Neuronal stem cell (in vitro differentiated cells): ENCODE results near the gene TAL2.
"Not testable (repeated sequence)": the region's sequence is repeated elsewhere in the genome, so short reads cannot be mapped to it uniquely, and the experiment has no call there.

Experiments used
- DNase-seq: peaks from one replicate; pipeline ENCODE4 v3.0.0-alpha.2; 2013; ENCODE audit warnings: low spot score
- H2AFZ ChIP-seq: one replicate; pipeline ENCODE4 v1.6.1; 2013; ENCODE audit warnings: mild to moderate bottlenecking, low read length, inconsistent platforms
- H2AK5ac ChIP-seq: 2 replicates; pipeline ENCODE4 v1.6.1; 2013; ENCODE audit warnings: low read depth, mild to moderate bottlenecking, inconsistent platforms, low read length, moderate library complexity, mixed read lengths
- H2BK120ac ChIP-seq: 2 replicates; pipeline ENCODE4 v1.6.1; 2013; ENCODE audit warnings: low read depth, mild to moderate bottlenecking, inconsistent platforms, low read length, moderate library complexity, mixed read lengths
- H2BK12ac ChIP-seq: one replicate; pipeline ENCODE4 v1.6.1; 2013; ENCODE audit warnings: low read length, inconsistent platforms
- H2BK15ac ChIP-seq: 2 replicates; pipeline ENCODE4 v1.6.1; 2013; ENCODE audit warnings: mild to moderate bottlenecking, low read length, inconsistent platforms, mixed read lengths
- H2BK5ac ChIP-seq: one replicate; pipeline ENCODE4 v1.6.1; 2013; ENCODE audit warnings: inconsistent platforms, mild to moderate bottlenecking, low read length, moderate library complexity
- H3K14ac ChIP-seq: one replicate; pipeline ENCODE4 v1.6.1; 2013; ENCODE audit warnings: low read length, inconsistent platforms
- H3K18ac ChIP-seq: 2 replicates; pipeline ENCODE4 v1.6.1; 2013; ENCODE audit warnings: low read length, inconsistent platforms
- H3K23ac ChIP-seq: 2 replicates; pipeline ENCODE4 v1.6.1; 2013; ENCODE audit warnings: low read depth, mild to moderate bottlenecking, mixed read lengths, low read length, inconsistent platforms; ENCODE audit not compliant: poor library complexity
- H3K27ac ChIP-seq: replicated peaks from 3 replicates; pipeline ENCODE4 v1.5.1; 2013; ENCODE audit warnings: low read length, inconsistent platforms
- H3K27me3 ChIP-seq, 3 experiments: 2 replicates each; pipeline ENCODE4 v1.6.1; 2013; ENCODE audit warnings: low read length in 3 of 3, mild to moderate bottlenecking in 2 of 3, inconsistent platforms in 1 of 3, low read depth in 1 of 3, mixed read lengths in 1 of 3, moderate library complexity in 1 of 3; ENCODE audit not compliant: control insufficient read depth in 3 of 3, insufficient read depth in 3 of 3
- H3K36me3 ChIP-seq, 2 donors: replicated peaks in 1 of 2; 2 replicates each; pipeline ENCODE4 v1.6.1; 2013; ENCODE audit warnings: low read length in 2 of 2; ENCODE audit not compliant: control insufficient read depth in 2 of 2, insufficient read depth in 2 of 2
- H3K4ac ChIP-seq: 2 replicates; pipeline ENCODE4 v1.6.1; 2013; ENCODE audit warnings: inconsistent platforms, mild to moderate bottlenecking, low read length, moderate library complexity
- H3K4me1 ChIP-seq, 2 donors: 1 replicate in 1 of 2; 2 replicates in 1 of 2; pipeline ENCODE4 v1.6.1; 2013; ENCODE audit warnings: low read length in 2 of 2, low read depth in 1 of 2; ENCODE audit not compliant: control insufficient read depth in 2 of 2, insufficient read depth in 1 of 2
- H3K4me2 ChIP-seq: one replicate; pipeline ENCODE4 v1.6.1; 2013; ENCODE audit warnings: mild to moderate bottlenecking, low read length, inconsistent platforms; ENCODE audit not compliant: insufficient read depth, poor library complexity, severe bottlenecking
- H3K4me3 ChIP-seq, 2 donors: 2 replicates each; pipeline ENCODE4 v1.5.1; 2013; ENCODE audit warnings: low read length in 2 of 2, mild to moderate bottlenecking in 2 of 2, inconsistent platforms in 1 of 2, moderate library complexity in 1 of 2
- H3K79me1 ChIP-seq: one replicate; pipeline ENCODE4 v1.6.1; 2013; ENCODE audit warnings: low read depth, mild to moderate bottlenecking, inconsistent platforms, low read length, moderate library complexity
- H3K9ac ChIP-seq: one replicate; pipeline ENCODE4 v1.6.1; 2013; ENCODE audit warnings: mild to moderate bottlenecking, low read depth, low read length, inconsistent platforms; ENCODE audit not compliant: poor library complexity
- H3K9me3 ChIP-seq, 2 donors: replicated peaks in 1 of 2; 2 replicates each; pipeline versions ENCODE3 to v1.6.1; 2013; ENCODE audit warnings: low read length in 2 of 2, mild to moderate bottlenecking in 2 of 2, inconsistent platforms in 1 of 2, low read depth in 1 of 2, mixed read lengths in 1 of 2, moderate library complexity in 1 of 2; ENCODE audit not compliant: control insufficient read depth in 2 of 2, insufficient read depth in 1 of 2
- H4K8ac ChIP-seq: one replicate; pipeline ENCODE4 v1.6.1; 2013; ENCODE audit warnings: low read depth, mild to moderate bottlenecking, inconsistent platforms, low read length, moderate library complexity
- H4K91ac ChIP-seq: one replicate; pipeline ENCODE4 v1.6.1; 2013; ENCODE audit warnings: low read length, low read depth, mild to moderate bottlenecking, inconsistent platforms; ENCODE audit not compliant: poor library complexity
- WGBS, 2 donors: extraction: QIAGEN DNeasy Blood & Tissue Kit; methylation state at CpG; one replicate each; pipeline ENCODE4 v1.1.7; 2013; ENCODE audit warnings: missing lambda C conversion rate in 2 of 2, mixed read lengths in 1 of 2; ENCODE audit not compliant: insufficient read length in 2 of 2, insufficient replicate concordance in 1 of 2; ENCODE audit errors: extremely low coverage in 2 of 2; 5-methylcytosine and 5-hydroxymethylcytosine counted together

The TAL2 gene

GRCh38 chr9:105700668-105701067 lies 38.4 kb downstream of the TAL2 start:
- H3K23ac ChIP-seq = no peak overlapping the region
- no peak overlapping the region for H4K91ac ChIP-seq
- no peak overlapping the region for H4K8ac ChIP-seq
- peaks cover 0 to 2% of the 10 kb centered on the region in 2 donors for H3K4me1 ChIP-seq
- H2BK12ac ChIP-seq = no peak overlapping the region
- H3K27ac ChIP-seq = no peak overlapping the region
- H2BK120ac ChIP-seq = no peak overlapping the region
- H2BK5ac ChIP-seq = no peak overlapping the region
- H3K4ac ChIP-seq = no peak overlapping the region
- peaks cover 3 to 11% of the 10 kb centered on the region in 2 donors for H3K36me3 ChIP-seq
- H3K27me3 ChIP-seq = no peaks in the 10 kb centered on the region
- H3K79me1 ChIP-seq = no peaks in the 10 kb centered on the region
- H2AFZ ChIP-seq = no peak overlapping the region
- no peak overlapping the region for H3K9ac ChIP-seq
- no CpG with 5 or more reads among the region's 1 CpG for WGBS, 2 donors
- no peak overlapping the region for H2AK5ac ChIP-seq
- no peak overlapping the region for H3K14ac ChIP-seq
- H3K4me3 ChIP-seq = no peak overlapping the region
- DNase-seq = no peak
- no peak overlapping the region for H2BK15ac ChIP-seq
- peaks cover 0 to 5% of the 10 kb centered on the region in 2 donors for H3K9me3 ChIP-seq
- no peak overlapping the region for H3K18ac ChIP-seq
- H3K4me2 ChIP-seq = no peak overlapping the region

- Histone ChIP-seq H3K27ac (no peak overlapping the region), H3K4ac (no peak overlapping the region), H3K18ac (no peak overlapping the region), H3K9me3 (peaks cover 0 to 5% of the 10 kb centered on the region in 2 donors), H3K23ac (no peak overlapping the region), H3K4me3 (no peak overlapping the region), H2AK5ac (no peak overlapping the region), H2BK120ac (no peak overlapping the region), H4K91ac (no peak overlapping the region), H2BK12ac (no peak overlapping the region), H2AFZ (no peak overlapping the region), H3K9ac (no peak overlapping the region), H3K36me3 (peaks cover 3 to 14% of the 10 kb centered on the region in 2 donors), H3K14ac (no peak overlapping the region), H3K27me3 (no peaks in the 10 kb centered on the region), H2BK5ac (no peak overlapping the region), H2BK15ac (no peak overlapping the region), H3K4me1 (no peaks in the 10 kb centered on the region), H3K79me1 (no peaks in the 10 kb centered on the region), H4K8ac (no peak overlapping the region), H3K4me2 (no peak overlapping the region)
- no CpG with 5 or more reads among the region's 2 CpGs for WGBS, 2 donors
- no peak for DNase-seq
Measured at GRCh38 chr9:105701145-105701544, 38.9 kb downstream of the TAL2 start.

GRCh38 chr9:105702207-105702606 lies 40.0 kb downstream of the TAL2 start:
- Histone ChIP-seq H3K9ac (no peak overlapping the region), H2AK5ac (no peak overlapping the region), H3K27ac (no peak overlapping the region), H2BK15ac (no peak overlapping the region), H3K4me3 (no peak overlapping the region), H3K4ac (no peak overlapping the region), H3K23ac (no peak overlapping the region), H3K4me1 (no peaks in the 10 kb centered on the region), H3K79me1 (no peaks in the 10 kb centered on the region), H2BK12ac (no peak overlapping the region), H3K18ac (no peak overlapping the region), H2AFZ (no peak overlapping the region), H2BK120ac (no peak overlapping the region), H3K4me2 (no peak overlapping the region), H4K8ac (no peak overlapping the region), H3K27me3 (no peaks in the 10 kb centered on the region), H2BK5ac (no peak overlapping the region), H3K36me3 (peaks cover 4 to 25% of the 10 kb centered on the region in 2 donors), H3K9me3 (peaks cover 0 to 5% of the 10 kb centered on the region in 2 donors), H3K14ac (no peak overlapping the region), H4K91ac (no peak overlapping the region)
- no CpG with 5 or more reads among the region's 1 CpG for WGBS, 2 donors
- DNase-seq = no peak

GRCh38 chr9:105703638-105704037 lies 41.4 kb downstream of the TAL2 start:
- H2BK120ac ChIP-seq, H3K4me3 ChIP-seq, H3K9ac ChIP-seq, H3K4ac ChIP-seq, H3K23ac ChIP-seq, H3K4me2 ChIP-seq, H2AFZ ChIP-seq, H4K8ac ChIP-seq, H3K27me3 ChIP-seq, H3K4me1 ChIP-seq, H4K91ac ChIP-seq, H2AK5ac ChIP-seq, H3K18ac ChIP-seq, H2BK12ac ChIP-seq, DNase-seq, H2BK15ac ChIP-seq, H2BK5ac ChIP-seq, H3K79me1 ChIP-seq, H3K27ac ChIP-seq, H3K14ac ChIP-seq, H3K9me3 ChIP-seq: not testable (repeated sequence)
- WGBS, 2 donors = no CpG with 5 or more reads among the region's 4 CpGs
- H3K36me3 ChIP-seq = peaks cover 4 to 38% of the 10 kb centered on the region in 2 donors
